ENCODE data around the gene TXN.
"Not testable (repeated sequence)": the region's sequence is repeated elsewhere in the genome, so short reads cannot be mapped to it uniquely, and the experiment has no call there.

Gene TXN

GRCh38 chr9:110257097-110257841 lies 962 bp upstream of the TXN start:
- no peak for DNase-seq (ENCODE audit: low spot score)

DNA sequence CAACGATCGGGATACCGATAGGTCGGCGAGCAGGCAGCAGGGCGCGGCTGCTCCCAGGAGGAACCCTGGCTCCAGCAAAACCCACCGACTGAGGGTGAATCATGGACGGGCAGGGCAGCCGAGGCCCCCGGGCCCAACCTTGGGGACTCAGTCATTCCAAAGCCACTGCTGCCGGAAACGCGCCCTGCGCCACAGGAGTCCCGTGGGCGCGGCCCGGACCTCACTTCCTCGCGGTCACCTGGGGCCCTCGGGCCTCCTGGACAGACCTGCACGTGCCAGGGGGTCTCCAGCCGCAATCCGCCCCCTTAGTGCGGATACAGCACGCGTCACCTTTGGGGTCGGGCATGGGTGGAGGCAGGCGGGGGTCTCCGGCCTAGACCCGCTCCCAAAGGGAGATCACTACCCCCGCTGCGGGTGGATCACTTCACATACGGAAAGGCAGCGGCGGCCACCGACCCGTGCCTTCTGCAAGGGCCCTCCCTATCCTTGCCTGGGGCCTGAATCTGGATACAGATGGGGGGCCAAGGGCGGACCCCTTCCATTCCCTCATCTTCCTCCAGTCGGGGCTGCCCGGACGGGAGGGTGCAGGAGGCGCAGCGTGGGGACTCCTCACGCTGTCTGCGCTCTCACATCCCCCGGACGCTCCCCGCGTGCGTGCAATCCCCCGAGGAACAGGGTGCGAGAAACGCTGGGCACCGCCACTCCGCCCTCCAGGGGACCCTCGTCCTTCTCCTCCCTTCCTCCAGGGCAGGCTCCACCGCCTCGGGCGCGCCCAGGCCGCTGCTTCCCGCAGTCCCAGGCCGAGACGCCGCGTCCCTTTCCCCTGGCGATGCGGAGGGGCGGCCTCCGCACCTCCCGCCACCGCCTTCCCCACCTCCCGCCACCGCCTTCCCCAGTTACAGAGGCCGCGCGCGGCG lies 586 bp downstream of the TXN start:
- DNase-seq (ENCODE audit: low spot score) = peak; percentile 33

GRCh38 chr9:110255034-110255462 lies 1.3 kb downstream of the TXN start:
- peak; percentile 29 for DNase-seq (ENCODE audit: low spot score)

DNA sequence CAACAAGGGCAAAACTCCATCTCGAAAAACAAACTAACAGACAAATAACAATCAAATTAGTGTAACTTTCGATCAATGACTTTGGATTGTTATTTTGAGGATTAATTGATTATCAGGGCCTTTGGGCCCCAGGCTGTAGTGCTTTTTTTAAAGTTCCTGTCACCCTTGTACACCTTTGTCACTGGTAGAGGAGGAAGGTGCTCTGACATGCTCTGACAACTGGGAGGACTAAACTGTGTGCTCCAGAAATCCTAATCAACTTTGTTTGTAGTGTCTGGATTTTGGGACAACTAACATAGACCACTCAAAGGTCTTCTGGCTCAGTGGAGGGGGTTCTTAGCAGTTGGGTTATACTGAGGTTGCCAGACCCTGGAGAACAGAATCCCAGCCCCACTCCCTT lies 1.8 kb downstream of the TXN start:
- DNase-seq (ENCODE audit: low spot score) = no peak

GRCh38 chr9:110252509-110253139 lies 3.7 kb downstream of the TXN start:
- no peak for DNase-seq (ENCODE audit: low spot score)

DNA sequence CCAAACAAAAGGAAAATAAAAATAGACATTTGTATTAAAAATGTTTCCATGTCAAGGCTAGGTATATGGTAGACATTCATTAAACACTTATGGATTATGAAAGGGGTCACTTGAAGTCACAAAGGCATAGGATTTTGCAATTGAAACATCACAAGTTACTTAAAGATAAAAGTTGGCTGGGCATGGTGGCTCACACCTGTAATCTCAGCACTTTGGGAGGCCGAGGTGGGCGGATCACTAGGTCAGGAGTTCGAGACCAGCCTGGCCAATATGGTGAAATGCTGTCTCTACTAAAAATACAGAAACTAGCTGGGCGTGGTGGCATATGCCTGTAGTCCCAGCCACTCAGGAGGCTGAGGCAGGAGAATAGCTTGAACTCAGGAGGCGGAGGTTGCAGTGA lies 4.5 kb downstream of the TXN start:
- DNase-seq (ENCODE audit: low spot score) = not testable (repeated sequence)

DNA sequence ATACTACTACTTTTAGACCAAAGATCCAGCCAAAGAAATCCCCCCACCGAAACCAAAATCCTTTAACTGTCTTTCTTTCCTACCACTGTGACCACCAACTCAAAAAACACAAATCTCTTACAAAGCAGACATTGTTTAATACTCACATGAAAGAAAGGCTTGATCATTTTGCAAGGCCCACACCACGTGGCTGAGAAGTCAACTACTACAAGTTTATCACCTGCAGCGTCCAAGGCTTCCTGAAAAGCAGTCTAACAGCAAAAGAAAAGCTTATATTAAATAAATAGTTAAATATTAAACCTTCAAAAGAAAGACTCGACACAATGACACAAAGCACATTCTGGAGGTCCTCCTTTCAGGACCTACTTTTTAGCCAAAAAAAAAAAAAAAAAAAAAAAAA lies 5.1 kb downstream of the TXN start:
- DNase-seq (ENCODE audit: low spot score) = no peak

- DNase-seq (ENCODE audit: low spot score) = no peak
Observed at GRCh38 chr9:110249603-110250002, 6.7 kb downstream of the TXN start.

DNA sequence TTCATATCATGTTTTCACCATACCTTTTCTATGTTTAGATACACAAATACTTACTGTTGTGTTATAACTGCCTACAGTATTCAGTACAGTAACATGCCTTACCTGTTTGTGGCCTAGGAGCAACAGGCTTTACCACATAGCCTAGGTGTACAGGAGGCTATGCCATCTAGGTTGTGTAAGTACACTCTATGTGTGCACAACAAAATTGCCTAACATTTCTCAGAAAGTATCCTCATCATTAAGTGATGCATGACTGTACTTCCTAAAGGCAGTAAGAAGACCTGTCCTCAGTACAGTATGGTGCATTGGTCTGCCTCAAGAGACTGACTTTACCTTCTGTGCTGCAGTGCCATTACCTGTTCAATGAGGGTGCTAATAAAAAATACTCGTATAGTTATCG lies 7.9 kb downstream of the TXN start:
- DNase-seq (ENCODE audit: low spot score) = no peak

GRCh38 chr9:110246214-110246613 lies 10.1 kb downstream of the TXN start:
- no peak for DNase-seq (ENCODE audit: low spot score)

- no peak for DNase-seq (ENCODE audit: low spot score)
Observed at GRCh38 chr9:110244616-110245015, 11.7 kb downstream of the TXN start.

DNA sequence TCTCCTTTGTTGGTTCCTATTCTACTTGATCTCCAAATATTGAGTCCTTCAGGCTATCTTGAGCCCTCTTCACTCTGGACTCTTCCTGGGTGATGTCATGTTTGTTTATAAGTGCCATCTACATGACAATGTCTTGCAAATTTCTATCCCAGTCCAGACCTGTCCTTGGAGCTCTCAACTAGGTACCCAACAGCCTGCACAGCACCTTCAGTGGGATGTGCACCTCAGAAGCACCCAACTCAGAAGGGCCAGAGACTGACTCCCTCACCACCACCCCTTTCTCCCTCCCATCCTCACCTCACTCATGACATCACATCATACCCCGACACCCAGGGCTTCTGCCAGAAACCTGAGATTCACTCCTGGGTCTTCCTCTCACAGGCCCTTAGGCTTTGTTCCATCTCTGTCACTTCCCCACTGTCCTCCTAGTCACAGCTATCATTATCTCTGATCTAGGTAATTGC lies 14.4 kb downstream of the TXN start:
- no peak for DNase-seq (ENCODE audit: low spot score)

GRCh38 chr9:110241260-110241857 lies 14.9 kb downstream of the TXN start:
- no peak for DNase-seq (ENCODE audit: low spot score)

- no peak for DNase-seq (ENCODE audit: low spot score)
Observed at GRCh38 chr9:110240198-110240597, 16.1 kb downstream of the TXN start.

DNA sequence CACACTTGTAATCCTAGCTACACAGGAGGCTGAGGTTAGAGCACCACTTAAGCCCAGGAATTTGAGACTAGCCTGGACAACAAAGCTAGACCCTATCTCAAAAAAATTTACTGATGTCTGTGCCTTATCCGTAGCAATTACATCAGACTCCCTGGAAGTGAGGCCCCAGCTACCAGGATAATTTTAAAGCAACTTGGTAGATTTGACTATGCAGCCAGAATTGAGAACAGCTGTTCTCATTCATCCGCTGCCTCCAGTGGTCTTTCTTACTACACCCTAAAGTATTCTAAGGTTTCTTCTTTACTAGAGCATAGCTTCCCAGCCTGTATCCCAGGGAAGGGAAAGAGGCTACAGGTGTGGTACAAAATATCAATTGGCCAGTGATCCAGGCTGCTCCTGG lies 28.0 kb downstream of the TXN start:
- no peak for DNase-seq (ENCODE audit: low spot score)

GRCh38 chr9:110224583-110224982 lies 31.7 kb downstream of the TXN start:
- no peak for DNase-seq (ENCODE audit: low spot score)

DNA sequence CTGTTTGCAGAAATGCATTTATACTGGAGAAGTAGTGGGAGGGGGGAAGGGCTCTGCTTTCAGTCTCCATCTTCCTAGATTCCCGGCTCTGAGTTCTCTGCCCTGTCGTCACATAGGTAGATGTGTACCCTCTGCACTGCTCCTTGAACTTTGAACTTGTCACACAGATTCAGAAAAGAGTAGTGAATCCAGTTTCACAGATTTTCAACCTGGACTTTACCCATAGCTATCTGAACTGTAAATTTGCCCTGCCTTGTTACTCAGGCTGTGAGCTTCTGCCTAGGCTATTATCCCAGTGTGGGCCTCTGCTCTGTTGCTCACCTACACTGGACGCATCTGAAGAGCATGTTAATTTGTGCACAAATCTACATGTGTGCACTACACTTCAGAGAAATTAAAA lies 35.5 kb downstream of the TXN start:
- no peak for DNase-seq (ENCODE audit: low spot score)

- DNase-seq (ENCODE audit: low spot score) = peak; percentile 65
Observed at GRCh38 chr9:110217656-110218099, 38.6 kb downstream of the TXN start.

GRCh38 chr9:110214586-110215355 lies 41.5 kb downstream of the TXN start:
- DNase-seq (ENCODE audit: low spot score) = no peak

- DNase-seq (ENCODE audit: low spot score) = no peak
Observed at GRCh38 chr9:110214090-110214489, 42.2 kb downstream of the TXN start.

DNA sequence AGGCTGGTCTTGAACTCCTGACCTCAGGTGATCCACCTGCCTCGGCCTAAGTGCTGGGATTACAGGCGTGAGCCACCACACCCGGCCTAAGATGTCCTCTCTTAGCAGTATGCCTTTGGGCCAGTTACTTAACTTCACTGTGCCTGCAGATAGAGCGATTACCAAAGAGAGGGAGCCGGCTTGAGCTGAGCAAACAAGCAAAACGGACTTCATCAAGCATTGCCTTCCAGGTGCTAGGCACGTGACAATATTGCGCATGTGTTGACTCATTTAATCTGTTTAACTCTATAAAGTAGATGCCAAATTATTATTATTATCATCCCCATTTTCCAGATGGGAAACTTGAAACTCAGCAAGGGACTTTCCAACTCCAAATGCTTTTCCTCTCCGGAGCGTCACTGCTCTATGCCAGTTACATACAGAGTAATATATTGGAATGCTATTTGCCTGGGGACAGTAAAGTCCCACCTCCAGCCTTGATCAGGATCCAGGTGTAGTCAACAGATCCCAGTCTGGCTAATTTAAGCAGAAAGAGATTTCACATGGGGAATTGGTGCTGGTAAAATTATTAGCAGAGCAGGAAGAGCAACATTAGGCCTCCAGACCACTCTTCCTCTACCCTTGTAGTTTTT lies 42.8 kb downstream of the TXN start:
- no peak for DNase-seq (ENCODE audit: low spot score)
